Measurements from ENCODE around the gene PLA2G12A.
A peak's percentile ranks its signal among the peaks of the same experiment; 100 is the strongest.

PLA2G12A gene

DNA sequence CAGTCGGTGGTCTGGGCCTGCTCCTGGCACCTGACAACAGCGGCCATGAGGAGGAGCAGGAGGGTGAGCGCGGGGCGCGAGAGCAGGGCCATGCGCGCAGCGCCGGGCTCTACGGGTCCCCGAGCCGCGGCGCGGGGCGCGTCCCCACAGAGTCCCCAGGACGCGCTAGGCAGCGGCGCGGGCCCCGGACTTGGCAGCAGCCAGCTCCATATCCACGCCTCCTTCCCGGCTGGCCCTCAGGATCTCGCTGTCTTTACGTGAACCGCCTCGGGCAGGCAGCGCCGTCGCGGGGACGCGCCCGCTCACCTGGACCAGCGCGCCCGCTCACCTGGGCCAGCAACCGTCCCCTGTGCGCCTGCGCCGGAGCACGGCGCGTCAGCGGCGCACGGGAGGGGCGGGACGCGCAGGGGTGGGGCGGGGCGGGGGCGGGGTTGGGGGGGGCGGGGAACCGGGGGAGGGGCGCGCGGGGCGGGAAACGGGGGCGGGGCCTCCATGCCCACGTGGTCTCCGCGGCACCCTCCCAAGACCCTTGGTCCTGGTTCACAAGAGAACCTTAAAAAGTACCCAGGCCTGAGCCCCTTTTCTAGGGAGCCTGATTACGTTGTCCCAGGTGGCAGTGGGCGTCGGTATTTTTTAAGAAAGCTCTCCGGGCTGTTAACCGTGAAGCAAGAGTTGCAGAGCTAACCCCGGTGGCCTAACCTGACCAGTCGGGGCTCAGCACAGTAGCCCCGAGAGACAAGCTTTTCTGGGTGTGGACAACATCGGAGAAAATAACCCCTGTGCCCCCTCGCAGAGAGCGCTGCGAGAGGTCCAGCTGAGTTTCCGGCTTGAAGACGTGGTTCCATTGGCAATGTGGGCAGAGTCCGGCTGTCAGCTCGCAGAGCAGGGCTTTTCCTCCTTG lies at the start of gene PLA2G12A:
TSS of gene PLA2G12A (minus strand) at position 353 of the 901 bp plus-strand sequence. CDS start at position 92, 261 bp downstream.
- peak; percentile 23 for DNase-seq

DNA sequence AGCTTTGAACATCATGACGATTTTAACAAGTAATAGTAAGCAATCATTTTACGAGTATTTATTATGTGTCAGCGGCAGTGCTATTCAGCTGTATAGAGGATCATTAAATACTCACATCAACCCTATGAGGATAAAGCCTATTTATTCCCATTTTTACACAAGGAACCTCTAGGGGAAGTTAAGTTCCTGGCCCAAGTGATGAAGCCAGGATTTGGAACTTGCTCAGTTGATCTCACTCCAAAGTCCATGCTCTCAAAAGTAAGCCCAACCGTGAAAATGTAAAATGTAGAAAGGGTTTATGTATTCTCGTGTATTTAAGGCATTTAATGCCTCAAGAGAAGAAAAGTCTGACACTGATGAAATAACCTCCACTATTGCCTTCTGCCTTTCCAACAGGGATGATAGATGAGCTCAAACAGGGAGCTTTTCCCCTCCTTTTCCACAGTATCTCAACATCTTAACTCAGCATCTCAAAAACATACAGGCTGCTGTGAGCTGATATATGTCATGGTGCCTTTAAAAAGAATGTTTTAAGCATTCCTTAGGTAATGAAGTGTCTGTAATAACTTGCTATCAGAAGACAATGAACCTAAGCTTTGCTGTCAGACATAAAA lies 35.0 kb upstream of the PLA2G12A start:
- no peak for DNase-seq

- no peak for DNase-seq
Measured at GRCh38 chr4:109764376-109764775, 34.5 kb upstream of the PLA2G12A start.

GRCh38 chr4:109760682-109761081 lies 30.8 kb upstream of the PLA2G12A start:
- DNase-seq = no peak

DNA sequence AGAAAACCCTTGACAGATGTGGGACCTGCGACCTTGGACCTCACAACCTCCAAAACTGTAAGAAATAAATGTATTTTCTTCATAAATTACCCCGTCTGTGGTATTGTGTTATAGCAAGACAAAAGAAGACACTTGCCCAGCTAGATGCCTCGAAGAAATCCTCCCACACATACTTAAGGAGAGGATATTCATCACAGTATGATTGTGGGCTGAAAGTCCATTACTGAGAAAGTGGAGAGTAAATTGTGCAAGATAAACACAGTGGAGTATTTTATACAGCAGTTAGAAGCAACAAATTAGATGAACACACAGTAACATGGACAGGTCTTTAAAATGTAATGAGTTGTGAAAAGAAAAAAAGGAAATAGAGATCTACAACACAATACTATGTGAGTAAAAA lies 25.8 kb upstream of the PLA2G12A start:
- DNase-seq = no peak

DNA sequence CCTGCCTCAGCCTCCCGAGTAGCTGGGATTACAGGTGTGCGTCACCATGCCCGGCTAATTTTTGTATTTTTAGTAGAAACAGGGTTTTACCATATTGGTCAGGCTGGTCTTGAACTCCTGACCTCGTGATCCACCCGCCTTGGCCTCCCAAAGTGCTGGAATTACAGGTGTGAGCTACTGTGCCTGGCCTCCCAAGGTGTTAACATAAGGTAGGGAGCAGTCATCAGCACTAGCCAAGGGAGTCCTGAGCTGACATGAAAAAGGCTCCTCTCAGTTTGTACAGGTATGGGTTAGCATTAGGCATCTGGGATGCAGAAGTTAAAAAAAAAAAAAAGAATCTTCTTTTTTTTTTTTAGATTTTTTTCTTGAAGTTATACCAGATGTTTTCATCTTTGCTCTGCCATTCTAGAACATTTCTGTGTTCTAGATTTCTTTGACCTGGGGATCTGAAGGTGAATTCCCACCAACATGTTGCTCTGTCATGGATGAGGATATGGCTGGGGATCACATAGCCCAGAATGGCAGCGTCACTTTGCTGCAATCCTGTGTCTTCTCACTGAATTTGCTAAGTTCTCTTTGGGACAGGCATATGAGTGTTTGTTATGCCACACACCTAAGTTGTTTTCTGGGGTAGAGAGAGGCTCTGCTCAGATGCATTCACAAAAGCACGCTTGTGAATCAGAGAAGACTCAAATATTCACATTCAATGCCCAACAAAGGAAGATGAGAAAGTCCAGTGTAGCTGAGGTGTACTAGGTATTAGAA lies 24.4 kb upstream of the PLA2G12A start:
- no peak for DNase-seq

GRCh38 chr4:109752525-109752924 lies 22.7 kb upstream of the PLA2G12A start:
- DNase-seq = no peak

DNA sequence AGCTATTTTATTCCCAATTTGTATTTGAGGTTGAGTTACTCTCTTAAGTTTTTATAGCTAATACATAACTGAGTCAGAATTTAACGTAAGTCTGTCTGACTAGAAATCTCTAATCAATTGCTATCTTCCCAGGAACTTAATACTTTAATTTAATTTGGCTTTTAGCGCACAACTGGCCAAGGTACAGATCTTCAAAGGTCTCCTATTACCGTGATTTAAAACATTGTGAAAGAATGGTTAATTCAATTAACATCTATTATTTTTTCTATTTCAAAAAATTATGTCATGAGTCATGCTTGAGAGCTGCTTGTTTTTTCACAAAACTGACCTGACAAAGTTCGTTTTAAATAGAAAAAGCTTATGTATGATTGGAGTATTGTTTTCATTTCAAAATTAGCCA lies 22.0 kb upstream of the PLA2G12A start:
- no peak for DNase-seq

GRCh38 chr4:109750652-109751244 lies 20.9 kb upstream of the PLA2G12A start:
- no peak for DNase-seq

DNA sequence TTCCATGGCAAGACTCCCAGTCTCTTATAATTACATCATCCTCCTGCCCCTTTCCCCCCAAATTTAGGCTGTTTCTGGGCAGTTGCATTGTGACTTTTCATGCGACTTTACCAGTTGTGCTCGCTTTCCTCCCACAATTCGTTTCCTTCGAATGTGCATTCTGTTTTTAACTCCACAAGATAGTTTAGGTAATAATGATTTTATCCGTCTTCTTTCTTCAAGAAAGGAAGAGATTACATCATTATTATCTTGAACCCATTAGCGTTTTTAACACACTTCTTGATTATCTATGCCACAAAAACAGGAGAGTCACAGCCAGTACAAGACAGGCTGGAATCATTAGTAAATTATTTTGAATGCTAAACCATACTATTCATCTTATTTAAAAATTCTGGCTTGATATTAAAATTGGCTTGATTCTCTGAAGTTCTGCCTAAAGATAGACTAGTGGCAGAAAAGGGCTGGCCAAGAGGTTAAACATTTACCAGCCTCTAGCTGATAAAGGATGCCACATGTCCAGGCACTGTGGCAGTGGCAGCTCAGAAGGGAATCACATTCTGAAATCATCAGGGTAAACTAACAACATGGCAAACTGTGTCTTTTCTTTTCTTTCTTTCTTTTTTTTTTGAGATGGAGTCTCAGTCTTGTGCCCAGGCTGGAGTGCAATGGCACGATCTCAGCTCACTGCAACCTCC lies 19.7 kb upstream of the PLA2G12A start:
- DNase-seq = no peak

- DNase-seq = no peak
Measured at GRCh38 chr4:109748114-109748513, 18.2 kb upstream of the PLA2G12A start.

DNA sequence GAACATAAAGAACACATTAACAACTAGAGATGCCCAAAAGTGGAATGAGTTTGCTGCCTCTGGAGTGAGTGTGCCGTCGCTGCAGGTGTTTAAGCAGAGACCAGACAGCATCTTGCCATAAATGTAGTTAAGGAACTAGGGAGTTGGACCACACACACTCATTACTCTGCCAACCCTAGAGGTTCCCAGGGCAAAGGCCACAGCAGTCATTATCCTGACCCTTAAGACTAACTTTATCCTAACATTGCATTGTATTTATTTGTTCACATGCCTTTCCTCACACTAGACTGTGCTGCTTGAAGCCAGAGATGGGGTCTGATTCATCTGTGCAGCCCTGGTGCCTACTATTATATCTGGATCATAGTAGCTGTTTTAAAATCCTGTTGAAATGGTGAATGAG lies 16.9 kb upstream of the PLA2G12A start:
- DNase-seq = no peak

DNA sequence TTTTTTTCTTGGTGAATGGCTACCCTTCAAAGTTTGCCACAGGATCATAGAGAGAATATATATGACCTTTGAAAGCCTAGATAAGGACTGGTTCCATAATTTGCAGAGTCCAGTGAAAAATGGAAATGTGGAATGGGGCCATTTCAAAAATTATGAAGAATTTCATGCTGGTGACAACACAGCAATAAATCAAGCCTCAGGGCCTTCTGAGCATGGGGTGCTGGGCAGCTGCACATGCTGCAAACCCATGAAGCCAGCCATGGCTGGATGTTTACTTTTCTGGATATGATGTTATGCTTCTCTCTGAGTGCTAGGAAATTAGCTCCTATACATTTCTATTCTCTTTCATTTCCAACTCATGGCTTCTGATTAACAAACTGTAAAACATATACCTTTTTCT lies 16.0 kb upstream of the PLA2G12A start:
- DNase-seq = no peak

DNA sequence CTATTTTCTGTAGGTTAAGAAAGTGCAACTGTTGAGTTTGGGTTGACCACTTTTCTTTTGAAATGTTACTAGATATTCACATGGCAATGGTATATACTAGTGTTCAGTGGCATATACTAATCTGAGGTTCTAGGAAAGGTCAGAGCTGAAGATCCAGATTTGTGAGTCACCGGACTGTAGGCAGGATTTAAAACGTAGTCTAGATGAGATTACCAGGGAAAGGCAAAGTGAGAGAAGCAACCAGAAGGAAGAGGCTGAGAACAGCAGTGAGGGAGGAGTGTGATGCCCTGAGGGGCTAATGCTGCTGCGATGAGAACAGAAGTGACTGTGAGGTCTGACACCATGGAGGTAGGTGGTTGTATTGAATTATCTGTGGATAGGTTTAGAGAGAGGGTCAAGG lies 9.7 kb upstream of the PLA2G12A start:
- DNase-seq = no peak

GRCh38 chr4:109738104-109738872 lies 8.4 kb upstream of the PLA2G12A start:
- no peak for DNase-seq

- DNase-seq = no peak
Measured at GRCh38 chr4:109735566-109736365, 5.9 kb upstream of the PLA2G12A start.

DNA sequence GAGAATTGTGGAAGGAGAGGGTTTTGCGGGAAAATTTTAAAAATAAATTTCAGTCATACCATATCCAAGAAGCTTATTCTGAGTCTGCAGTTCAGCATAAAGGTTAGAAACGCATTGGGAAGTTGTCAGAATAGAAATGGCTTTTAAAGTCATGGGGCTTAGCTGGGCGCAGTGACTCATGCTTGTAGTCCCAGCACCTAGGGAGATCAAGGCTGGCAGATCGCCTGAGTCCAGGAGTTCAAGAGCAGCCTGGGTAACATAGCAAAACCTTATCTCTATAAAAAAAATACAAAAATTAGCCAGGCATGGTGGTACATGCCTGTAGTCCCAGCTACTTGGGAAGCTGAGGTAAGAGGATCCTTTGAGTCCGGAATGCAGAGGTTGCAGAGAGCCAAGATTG lies 3.9 kb upstream of the PLA2G12A start:
- DNase-seq = no peak

- no peak for DNase-seq
Measured at GRCh38 chr4:109730619-109731545, 1.0 kb upstream of the PLA2G12A start.

- no peak for DNase-seq
Measured at GRCh38 chr4:109729117-109729717, 653 bp downstream of the PLA2G12A start.
